Smooth muscle cell (in vitro differentiated cells): ENCODE results near the gene CCNG2. TPM values are rescaled to one million over a fixed set of nuclear protein-coding genes. Genes with fewer than 3 reads are reported as not detected.

Source experiments
- DNase-seq: peaks from one replicate; lab custom pipeline; 2025; ENCODE audit not compliant: unreplicated experiment; lab: John Stamatoyannopoulos, UW
- H2AFZ ChIP-seq: fragments of 200-600 bp; sonication (generic); 2 replicates; pipeline ENCODE4 v1.6.0; 2016; ENCODE audit warnings: antibody characterized with exemption, low read depth, mild to moderate bottlenecking
- H3F3A ChIP-seq: fragments of 200-600 bp; sonication (generic); 2 replicates; pipeline ENCODE4 v1.6.0; 2017; ENCODE audit warnings: antibody characterized with exemption, low read depth
- H3K27ac ChIP-seq: fragments of 200-600 bp; sonication (generic); 2 replicates; pipeline ENCODE4 v1.5.1; 2016; ENCODE audit warnings: low read depth, mild to moderate bottlenecking
- H3K27me3 ChIP-seq: fragments of 200-600 bp; sonication (generic); 2 replicates; pipeline ENCODE4 v1.6.1; 2016; ENCODE audit warnings: low read depth, mild to moderate bottlenecking
- H3K36me3 ChIP-seq: fragments of 200-600 bp; sonication (generic); 2 replicates; pipeline ENCODE4 v1.5.1; 2016; ENCODE audit warnings: low read depth
- H3K4me1 ChIP-seq: fragments of 200-600 bp; sonication (generic); 2 replicates; pipeline ENCODE4 v1.5.1; 2016; ENCODE audit warnings: low read depth
- H3K4me2 ChIP-seq: fragments of 200-600 bp; sonication (generic); 2 replicates; pipeline ENCODE4 v1.6.0; 2016; ENCODE audit warnings: mild to moderate bottlenecking
- H3K4me3 ChIP-seq: fragments of 200-600 bp; sonication (generic); 2 replicates; pipeline ENCODE4 v1.5.1; 2016; ENCODE audit warnings: mild to moderate bottlenecking
- H3K79me2 ChIP-seq: fragments of 200-600 bp; sonication (generic); 2 replicates; pipeline ENCODE4 v1.6.0; 2016; ENCODE audit warnings: low read depth, mild to moderate bottlenecking
- H3K9ac ChIP-seq: fragments of 200-600 bp; sonication (generic); 2 replicates; pipeline ENCODE4 v1.6.0; 2016; ENCODE audit warnings: low read depth
- H3K9me3 ChIP-seq: fragments of 200-600 bp; sonication (generic); replicated peaks from 2 replicates; pipeline ENCODE4 v1.5.1; 2016; ENCODE audit warnings: low read depth
- H4K20me1 ChIP-seq: fragments of 200-600 bp; sonication (generic); 2 replicates; pipeline ENCODE4 v1.6.0; 2016; ENCODE audit warnings: low read depth
- WGBS: methylation state at CpG from one replicate; pipeline ENCODE4 v1.1.7; 2016; ENCODE audit warnings: low lambda C conversion rate; 5-methylcytosine and 5-hydroxymethylcytosine counted together
- polyA plus RNA-seq: library from polyadenylated mRNA; unstranded; fragments of >200 nt; fragmentation: Nextera tagmentation; extraction: Ambion mirVana; gene quantifications from 2 replicates; pipeline ENCODE4 v1.2.1, GENCODE V29; 2016
- total RNA-seq: library from RNA; depleted of rRNA; stranded (reverse); fragments of >200 nt; gene quantifications from 2 replicates; pipeline ENCODE4 v1.2.3, GENCODE V29; 2014
- TF ChIP-seq, protein P1 (sequence below): fragments of 200-600 bp; sonication (generic); IDR thresholded peaks from 2 replicates; pipeline ENCODE4 v1.5.1; 2017; ENCODE audit warnings: borderline replicate concordance, mild to moderate bottlenecking, antibody characterized with exemption; ENCODE audit not compliant: insufficient read depth, poor library complexity, severe bottlenecking

CCNG2 gene
- total and polyA plus RNA-seq, 2 experiments from 2014 or later = 59.2 to 59.8 TPM

DNA sequence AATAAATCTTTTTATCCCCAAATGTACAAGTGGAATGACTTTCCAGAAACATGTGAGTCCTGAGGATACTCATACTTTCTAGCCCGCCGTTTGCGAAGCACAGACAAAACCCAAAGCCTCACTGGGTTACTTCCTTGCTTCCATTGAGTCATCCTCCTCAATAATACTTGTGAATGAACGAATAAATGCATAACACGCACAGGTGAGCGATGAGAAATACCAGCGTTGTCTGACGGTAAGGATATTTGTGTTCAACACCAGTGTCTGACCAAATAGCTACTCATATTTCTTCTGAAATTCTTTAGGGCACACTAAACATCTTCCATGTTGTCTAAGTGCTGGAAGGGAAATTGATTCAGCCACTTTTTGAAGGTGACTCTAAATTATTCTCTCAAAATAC lies 36.0 kb downstream of the CCNG2 start:
- Histone ChIP-seq H4K20me1 (no peaks in the 10 kb centered on the region), H3K4me2 (no peak overlapping the region), H2AFZ (no peak overlapping the region), H3K4me1 (peaks cover 20% of the 10 kb centered on the region), H3K9me3 (no peaks in the 10 kb centered on the region), H3F3A (no peaks in the 10 kb centered on the region), H3K27ac (no peak overlapping the region), H3K9ac (no peak overlapping the region), H3K79me2 (no peaks in the 10 kb centered on the region), H3K4me3 (no peak overlapping the region), H3K27me3 (no peaks in the 10 kb centered on the region), H3K36me3 (no peaks in the 10 kb centered on the region)
- no peak for DNase-seq
- 88% methylated on average over 8 of the region's 8 CpGs for WGBS
- TF ChIP-seq, protein P1, sequence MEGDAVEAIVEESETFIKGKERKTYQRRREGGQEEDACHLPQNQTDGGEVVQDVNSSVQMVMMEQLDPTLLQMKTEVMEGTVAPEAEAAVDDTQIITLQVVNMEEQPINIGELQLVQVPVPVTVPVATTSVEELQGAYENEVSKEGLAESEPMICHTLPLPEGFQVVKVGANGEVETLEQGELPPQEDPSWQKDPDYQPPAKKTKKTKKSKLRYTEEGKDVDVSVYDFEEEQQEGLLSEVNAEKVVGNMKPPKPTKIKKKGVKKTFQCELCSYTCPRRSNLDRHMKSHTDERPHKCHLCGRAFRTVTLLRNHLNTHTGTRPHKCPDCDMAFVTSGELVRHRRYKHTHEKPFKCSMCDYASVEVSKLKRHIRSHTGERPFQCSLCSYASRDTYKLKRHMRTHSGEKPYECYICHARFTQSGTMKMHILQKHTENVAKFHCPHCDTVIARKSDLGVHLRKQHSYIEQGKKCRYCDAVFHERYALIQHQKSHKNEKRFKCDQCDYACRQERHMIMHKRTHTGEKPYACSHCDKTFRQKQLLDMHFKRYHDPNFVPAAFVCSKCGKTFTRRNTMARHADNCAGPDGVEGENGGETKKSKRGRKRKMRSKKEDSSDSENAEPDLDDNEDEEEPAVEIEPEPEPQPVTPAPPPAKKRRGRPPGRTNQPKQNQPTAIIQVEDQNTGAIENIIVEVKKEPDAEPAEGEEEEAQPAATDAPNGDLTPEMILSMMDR = no peak

GRCh38 chr4:77193511-77194102 lies 36.6 kb downstream of the CCNG2 start:
- Histone ChIP-seq H3K4me3 (no peak overlapping the region), H3K36me3 (no peaks in the 10 kb centered on the region), H3K27me3 (no peaks in the 10 kb centered on the region), H3K9me3 (no peaks in the 10 kb centered on the region), H2AFZ (no peak overlapping the region), H3K9ac (no peak overlapping the region), H3K79me2 (no peaks in the 10 kb centered on the region), H4K20me1 (no peaks in the 10 kb centered on the region), H3F3A (no peaks in the 10 kb centered on the region), H3K4me1 (peaks cover 16% of the 10 kb centered on the region), H3K4me2 (no peak overlapping the region), H3K27ac (no peak overlapping the region)
- TF ChIP-seq, protein P1 = no peak
- no peak for DNase-seq
- 64% methylated on average over 17 of the region's 17 CpGs for WGBS

GRCh38 chr4:77194366-77194765 lies 37.4 kb downstream of the CCNG2 start:
- H3K9me3 ChIP-seq = no peaks in the 10 kb centered on the region
- no peaks in the 10 kb centered on the region for H3K79me2 ChIP-seq
- TF ChIP-seq, protein P1 = no peak
- no peak overlapping the region for H3K4me3 ChIP-seq
- H3K36me3 ChIP-seq = no peaks in the 10 kb centered on the region
- no peak overlapping the region for H3K27ac ChIP-seq
- H3F3A ChIP-seq = no peaks in the 10 kb centered on the region
- H3K27me3 ChIP-seq = no peaks in the 10 kb centered on the region
- no peak for DNase-seq
- no peak overlapping the region for H3K9ac ChIP-seq
- peaks cover 8% of the 10 kb centered on the region for H3K4me1 ChIP-seq
- H3K4me2 ChIP-seq = no peak overlapping the region
- no peak overlapping the region for H2AFZ ChIP-seq
- no peaks in the 10 kb centered on the region for H4K20me1 ChIP-seq
- WGBS = 75% methylated on average over 5 of the region's 5 CpGs

DNA sequence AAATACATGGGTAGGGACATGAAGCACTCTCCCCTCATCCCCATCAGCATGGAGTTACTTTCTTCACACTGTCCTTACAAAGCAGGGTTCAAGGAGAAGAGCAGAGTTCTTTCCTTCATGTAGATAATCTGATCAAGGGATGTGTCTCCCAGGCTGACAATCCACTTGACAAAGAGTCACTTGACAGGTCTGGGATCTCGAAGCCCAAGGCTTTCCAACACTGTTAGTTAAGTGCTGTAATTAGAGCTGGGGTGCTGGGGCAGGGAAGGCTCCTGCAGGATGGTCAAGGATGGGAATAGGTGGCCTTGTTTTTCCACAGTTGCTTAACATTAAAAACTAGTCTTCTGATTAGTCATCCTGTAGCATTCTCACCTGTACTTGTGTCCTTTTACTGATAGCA lies 38.0 kb downstream of the CCNG2 start:
- H3F3A ChIP-seq = no peaks in the 10 kb centered on the region
- H3K27ac ChIP-seq = no peak overlapping the region
- H3K4me2 ChIP-seq = no peak overlapping the region
- no peak overlapping the region for H2AFZ ChIP-seq
- no peaks in the 10 kb centered on the region for H3K36me3 ChIP-seq
- no peaks in the 10 kb centered on the region for H3K9me3 ChIP-seq
- no peaks in the 10 kb centered on the region for H4K20me1 ChIP-seq
- H3K27me3 ChIP-seq = no peaks in the 10 kb centered on the region
- H3K4me3 ChIP-seq = no peak overlapping the region
- no peaks in the 10 kb centered on the region for H3K79me2 ChIP-seq
- no peak overlapping the region for H3K9ac ChIP-seq
- WGBS = 64% methylated on average over 1 of the region's 1 CpG
- TF ChIP-seq, protein P1 = no peak
- no peak for DNase-seq
- peaks cover 7% of the 10 kb centered on the region for H3K4me1 ChIP-seq
